ENCODE results near the gene C11orf68. TPM values are rescaled to one million over a fixed set of nuclear protein-coding genes. Genes with fewer than 3 reads are reported as not detected.
A peak's percentile ranks its signal among the peaks of the same experiment; 100 is the strongest.

Gene C11orf68
- total RNA-seq, 4 donors from 2014 or later: 21.2 to 32.8 (median 26.5) TPM

- 63 to 67% methylated on average over 9 of the region's 9 CpGs for WGBS, 2 donors
- intact Hi-C loops (cut with DNase I; ENCODE audit: low total_unique reads): no loop called here
Measured at GRCh38 chr11:65941720-65942310, 23.0 kb upstream of the C11orf68 start.

GRCh38 chr11:65937766-65938165 is 18.9 kb upstream of the C11orf68 start:
- no peak for TF ChIP-seq CTCF (IDR thresholded peaks at IDR 0.05)
- TF ChIP-seq POLR2A (IDR thresholded peaks at IDR 0.05): no peak
- no peak overlapping the region for H3K4me3 ChIP-seq (ENCODE audit: low read depth, poor library complexity, severe bottlenecking)
- no peak for DNase-seq (ENCODE audit: low spot score in 2 of 2)
- intact Hi-C loops (cut with DNase I; ENCODE audit: low total_unique reads): no loop called here
- WGBS, 2 donors: 54 to 66% methylated on average over 4 of the region's 4 CpGs

More at GRCh38 chr11:65941720-65942310, 23.0 kb upstream of the C11orf68 start:
- DNase-seq (ENCODE audit: low spot score in 2 of 2): peak in 1 of 2 donors; percentile 62
- no peak overlapping the region for H3K4me3 ChIP-seq (ENCODE audit: low read depth, poor library complexity, severe bottlenecking)
- TF ChIP-seq CTCF (IDR thresholded peaks at IDR 0.05) (no peak), POLR2A (IDR thresholded peaks at IDR 0.05) (no peak)

GRCh38 chr11:65934014-65934413 is 15.2 kb upstream of the C11orf68 start:
- TF ChIP-seq POLR2A (IDR thresholded peaks at IDR 0.05) (no peak), CTCF (IDR thresholded peaks at IDR 0.05) (no peak)
- WGBS, 2 donors: 72 to 76% methylated on average over 4 of the region's 4 CpGs
- H3K4me3 ChIP-seq (ENCODE audit: low read depth, poor library complexity, severe bottlenecking): no peak overlapping the region
- intact Hi-C loops (cut with DNase I; ENCODE audit: low total_unique reads): no loop called here
- no peak for DNase-seq (ENCODE audit: low spot score in 2 of 2)

GRCh38 chr11:65932558-65932919 is 13.7 kb upstream of the C11orf68 start:
- H3K4me3 ChIP-seq (ENCODE audit: low read depth, poor library complexity, severe bottlenecking): no peak overlapping the region
- DNase-seq (ENCODE audit: low spot score in 2 of 2): peak in 1 of 2 donors; percentile 65
- no peak for TF ChIP-seq CTCF (IDR thresholded peaks at IDR 0.05)
- no peak for TF ChIP-seq POLR2A (IDR thresholded peaks at IDR 0.05)
- WGBS, 2 donors: 26 to 36% methylated on average over 9 of the region's 9 CpGs
- intact Hi-C loops (cut with DNase I; ENCODE audit: low total_unique reads): no loop called here

- intact Hi-C loops (cut with DNase I; ENCODE audit: low total_unique reads): no loop called here
- no peak for TF ChIP-seq CTCF (IDR thresholded peaks at IDR 0.05)
- no peak for TF ChIP-seq POLR2A (IDR thresholded peaks at IDR 0.05)
- no peak overlapping the region for H3K4me3 ChIP-seq (ENCODE audit: low read depth, poor library complexity, severe bottlenecking)
- 55 to 63% methylated on average over 13 of the region's 13 CpGs for WGBS, 2 donors
- DNase-seq (ENCODE audit: low spot score in 2 of 2): peak in 1 of 2 donors; percentile 69
Measured at GRCh38 chr11:65931773-65932557, 13.1 kb upstream of the C11orf68 start.
